Measurements from ENCODE around the gene COL4A4. TPM values are rescaled to one million over a fixed set of nuclear protein-coding genes. Genes with fewer than 3 reads are reported as not detected.

COL4A4 gene
- total RNA-seq, 1 donor from 2014 or later, result 2.1 TPM

GRCh38 chr2:227163485-227163997 is 464 bp downstream of the COL4A4 start:
- peak; percentile 36 for ATAC-seq

GRCh38 chr2:227161947-227162346 is 2.1 kb downstream of the COL4A4 start:
- DNase-seq (ENCODE audit: low spot score) (no peak), ATAC-seq (no peak)

More at GRCh38 chr2:227163485-227163997, 464 bp downstream of the COL4A4 start:
- peak; percentile 44 for DNase-seq (ENCODE audit: low spot score)

GRCh38 chr2:227160164-227160563 is 3.8 kb downstream of the COL4A4 start:
- ATAC-seq, result no peak
- DNase-seq (ENCODE audit: low spot score), result no peak

- ATAC-seq (no peak), DNase-seq (ENCODE audit: low spot score) (no peak)
Measured at GRCh38 chr2:227154986-227155774, 8.8 kb downstream of the COL4A4 start.

- DNase-seq (ENCODE audit: low spot score), result no peak
Measured at GRCh38 chr2:227153758-227154486, 10.1 kb downstream of the COL4A4 start.

GRCh38 chr2:227153307-227153706 is 10.7 kb downstream of the COL4A4 start:
- no peak for ATAC-seq
- no peak for DNase-seq (ENCODE audit: low spot score)

More at GRCh38 chr2:227153758-227154486, 10.1 kb downstream of the COL4A4 start:
- no peak for ATAC-seq

- ATAC-seq (no peak), DNase-seq (ENCODE audit: low spot score) (no peak)
Measured at GRCh38 chr2:227152093-227152766, 11.8 kb downstream of the COL4A4 start.

GRCh38 chr2:227150222-227150936 is 13.6 kb downstream of the COL4A4 start:
- ATAC-seq (no peak), DNase-seq (ENCODE audit: low spot score) (no peak)

- ATAC-seq, result no peak
- DNase-seq (ENCODE audit: low spot score), result no peak
Measured at GRCh38 chr2:227148106-227148505, 15.9 kb downstream of the COL4A4 start.

- DNase-seq (ENCODE audit: low spot score) (no peak), ATAC-seq (no peak)
Measured at GRCh38 chr2:227147023-227147422, 17.0 kb downstream of the COL4A4 start.

- DNase-seq (ENCODE audit: low spot score), result no peak
- no peak for ATAC-seq
Measured at GRCh38 chr2:227146456-227146855, 17.5 kb downstream of the COL4A4 start.

GRCh38 chr2:227143895-227144294 is 20.1 kb downstream of the COL4A4 start:
- no peak for DNase-seq (ENCODE audit: low spot score)
- no peak for ATAC-seq

- DNase-seq (ENCODE audit: low spot score), result no peak
- no peak for ATAC-seq
Measured at GRCh38 chr2:227141301-227141700, 22.7 kb downstream of the COL4A4 start.

GRCh38 chr2:227134591-227134990 is 29.4 kb downstream of the COL4A4 start:
- ATAC-seq, result no peak
- DNase-seq (ENCODE audit: low spot score), result no peak

GRCh38 chr2:227132986-227133385 is 31.0 kb downstream of the COL4A4 start:
- peak; percentile 97 for ATAC-seq

GRCh38 chr2:227130636-227131035 is 33.4 kb downstream of the COL4A4 start:
- no peak for ATAC-seq

More at GRCh38 chr2:227132986-227133385, 31.0 kb downstream of the COL4A4 start:
- peak; percentile 85 for DNase-seq (ENCODE audit: low spot score)

GRCh38 chr2:227127201-227127600 is 36.8 kb downstream of the COL4A4 start:
- DNase-seq (ENCODE audit: low spot score) (no peak), ATAC-seq (no peak)

More at GRCh38 chr2:227130636-227131035, 33.4 kb downstream of the COL4A4 start:
- no peak for DNase-seq (ENCODE audit: low spot score)

- DNase-seq (ENCODE audit: low spot score) (no peak), ATAC-seq (no peak)
Measured at GRCh38 chr2:227125506-227125905, 38.5 kb downstream of the COL4A4 start.

GRCh38 chr2:227124811-227125210 is 39.2 kb downstream of the COL4A4 start:
- ATAC-seq, result no peak

GRCh38 chr2:227123697-227124096 is 40.3 kb downstream of the COL4A4 start:
- ATAC-seq (no peak), DNase-seq (ENCODE audit: low spot score) (no peak)

More at GRCh38 chr2:227124811-227125210, 39.2 kb downstream of the COL4A4 start:
- DNase-seq (ENCODE audit: low spot score), result no peak

Data from left lobe of liver (tissue), 2 donors.